ENCODE results near the gene PROSER2.

Gene PROSER2

GRCh38 chr10:11823122-11823988, at the start of gene PROSER2:
PROSER2 (plus strand) TSS chr10:11823356; CDS start chr10:11852078, 28,722 bp downstream.
- peak within 1 kb of the TSS; percentile 71 to 81 for H3K4me3 ChIP-seq (replicated peaks in 1 of 2; ENCODE audit: low read depth in 2 of 2, low read length in 2 of 2)
- peak; percentile 64 to 67 for DNase-seq (ENCODE audit: low read depth in 2 of 2)
- TF ChIP-seq, protein P1, sequence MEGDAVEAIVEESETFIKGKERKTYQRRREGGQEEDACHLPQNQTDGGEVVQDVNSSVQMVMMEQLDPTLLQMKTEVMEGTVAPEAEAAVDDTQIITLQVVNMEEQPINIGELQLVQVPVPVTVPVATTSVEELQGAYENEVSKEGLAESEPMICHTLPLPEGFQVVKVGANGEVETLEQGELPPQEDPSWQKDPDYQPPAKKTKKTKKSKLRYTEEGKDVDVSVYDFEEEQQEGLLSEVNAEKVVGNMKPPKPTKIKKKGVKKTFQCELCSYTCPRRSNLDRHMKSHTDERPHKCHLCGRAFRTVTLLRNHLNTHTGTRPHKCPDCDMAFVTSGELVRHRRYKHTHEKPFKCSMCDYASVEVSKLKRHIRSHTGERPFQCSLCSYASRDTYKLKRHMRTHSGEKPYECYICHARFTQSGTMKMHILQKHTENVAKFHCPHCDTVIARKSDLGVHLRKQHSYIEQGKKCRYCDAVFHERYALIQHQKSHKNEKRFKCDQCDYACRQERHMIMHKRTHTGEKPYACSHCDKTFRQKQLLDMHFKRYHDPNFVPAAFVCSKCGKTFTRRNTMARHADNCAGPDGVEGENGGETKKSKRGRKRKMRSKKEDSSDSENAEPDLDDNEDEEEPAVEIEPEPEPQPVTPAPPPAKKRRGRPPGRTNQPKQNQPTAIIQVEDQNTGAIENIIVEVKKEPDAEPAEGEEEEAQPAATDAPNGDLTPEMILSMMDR (IDR thresholded peaks at IDR 0.05; ENCODE audit: low read depth, low read length): no peak

DNA sequence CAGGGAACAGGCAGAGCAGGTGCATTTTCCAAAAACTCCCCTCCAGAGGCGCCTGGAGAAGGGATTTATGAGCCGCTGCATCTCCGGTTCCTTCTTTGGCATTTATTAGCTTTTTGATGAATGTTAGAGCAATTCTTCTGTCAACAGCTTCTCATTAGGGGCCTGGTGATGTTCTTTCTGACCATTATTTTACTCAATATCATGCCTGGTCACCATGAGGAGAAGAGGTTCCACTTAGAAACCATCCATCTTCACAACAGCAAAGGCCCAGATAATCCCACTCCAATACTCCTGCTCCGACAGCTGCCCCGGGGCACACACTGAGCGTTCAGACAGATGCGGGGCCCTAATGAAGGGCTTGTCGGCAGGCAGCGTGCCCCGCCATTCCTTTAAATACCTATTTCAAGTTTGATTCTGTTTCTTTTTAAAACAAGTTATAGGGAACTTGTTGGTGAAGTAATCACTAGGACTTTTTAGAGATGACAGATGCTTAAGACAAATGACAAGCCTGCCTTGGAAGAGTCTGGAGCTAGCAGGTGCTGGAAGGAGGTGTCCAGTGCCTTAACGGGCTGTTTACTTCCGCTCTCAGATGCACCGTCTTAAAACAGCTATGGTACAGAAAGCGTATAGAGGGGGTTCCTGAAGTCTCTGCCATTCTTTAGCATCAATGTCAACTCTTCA, 49.3 kb upstream of the PROSER2 start:
- no peak for DNase-seq (ENCODE audit: low read depth in 2 of 2)
- no peak overlapping the region for H3K4me3 ChIP-seq (replicated peaks in 1 of 2; ENCODE audit: low read depth in 2 of 2, low read length in 2 of 2)
- TF ChIP-seq, protein P1 (IDR thresholded peaks at IDR 0.05; ENCODE audit: low read depth, low read length): no peak

DNA sequence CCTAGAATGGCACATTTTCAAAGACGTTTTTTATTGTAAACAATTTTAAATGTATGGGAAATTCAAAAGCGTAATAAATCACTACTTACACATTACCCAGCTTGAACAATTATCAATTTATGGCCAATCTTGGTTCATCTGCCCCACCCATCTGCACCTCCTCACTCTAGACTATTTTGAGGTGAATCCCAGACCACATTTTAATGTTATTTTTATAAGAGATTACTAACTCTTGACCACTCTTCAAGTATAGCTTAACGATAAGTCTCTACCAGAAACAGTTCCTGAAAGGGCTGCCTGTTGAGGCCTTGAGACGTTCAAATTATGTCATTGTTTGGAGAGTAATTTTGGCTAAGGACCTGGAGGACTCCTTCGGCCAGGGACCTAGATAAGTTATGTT, 47.7 kb upstream of the PROSER2 start:
- no peak overlapping the region for H3K4me3 ChIP-seq (replicated peaks in 1 of 2; ENCODE audit: low read depth in 2 of 2, low read length in 2 of 2)
- DNase-seq (ENCODE audit: low read depth in 2 of 2): no peak
- TF ChIP-seq, protein P1 (IDR thresholded peaks at IDR 0.05; ENCODE audit: low read depth, low read length): no peak

DNA sequence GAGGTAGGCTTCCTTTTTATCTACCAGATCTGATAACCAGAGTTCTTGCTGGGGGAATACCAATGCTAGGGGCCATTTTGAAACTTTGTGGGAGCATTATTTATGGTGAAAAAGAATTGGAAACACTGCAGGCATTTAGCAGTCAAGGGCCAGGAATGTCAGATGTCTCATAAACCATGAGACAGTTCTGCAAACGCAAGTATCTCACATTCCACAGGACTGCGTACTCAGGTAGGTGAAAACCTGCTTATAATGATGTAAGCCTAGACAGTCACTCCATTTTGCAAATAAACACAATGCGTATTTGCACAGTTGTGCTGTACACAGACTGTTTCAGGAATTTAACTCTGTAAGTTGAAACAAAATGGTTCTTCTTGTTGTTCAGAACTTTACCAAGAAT, 47.1 kb upstream of the PROSER2 start:
- no peak overlapping the region for H3K4me3 ChIP-seq (replicated peaks in 1 of 2; ENCODE audit: low read depth in 2 of 2, low read length in 2 of 2)
- DNase-seq (ENCODE audit: low read depth in 2 of 2): no peak
- TF ChIP-seq, protein P1 (IDR thresholded peaks at IDR 0.05; ENCODE audit: low read depth, low read length): no peak

GRCh38 chr10:11781114-11781513, 42.0 kb upstream of the PROSER2 start:
- H3K4me3 ChIP-seq (replicated peaks in 1 of 2; ENCODE audit: low read depth in 2 of 2, low read length in 2 of 2): no peak overlapping the region
- no peak for DNase-seq (ENCODE audit: low read depth in 2 of 2)
- TF ChIP-seq, protein P1 (IDR thresholded peaks at IDR 0.05; ENCODE audit: low read depth, low read length): no peak

- TF ChIP-seq, protein P1 (IDR thresholded peaks at IDR 0.05; ENCODE audit: low read depth, low read length): peak; percentile 61
- DNase-seq (ENCODE audit: low read depth in 2 of 2): peak; percentile 72 to 77
- no peak overlapping the region for H3K4me3 ChIP-seq (replicated peaks in 1 of 2; ENCODE audit: low read depth in 2 of 2, low read length in 2 of 2)
Measured at GRCh38 chr10:11782793-11783557, 40.2 kb upstream of the PROSER2 start.

All from cardiac fibroblast (primary cell).